OCI-LY7 (cell line): ENCODE results near the gene RBMS1.

Experiments
- CTCF ChIP-seq: fragments of 200-600 bp; sonication (generic); conservative IDR thresholded peaks from 2 replicates; pipeline ENCODE4 v1.5.1; 2014; ENCODE audit warnings: mild to moderate bottlenecking, antibody characterized with exemption, low read length, moderate library complexity, mixed read lengths
- EZH2phosphoT487 ChIP-seq: fragments of 200-600 bp; sonication (generic); IDR thresholded peaks from 2 replicates; pipeline ENCODE4 v1.6.1; 2018; ENCODE audit warnings: low read depth, borderline replicate concordance, mild to moderate bottlenecking, mixed run types, antibody characterized with exemption, low read length, moderate library complexity, mixed read lengths

- no peak for TF ChIP-seq CTCF
- TF ChIP-seq EZH2phosphoT487 = no peak
Observed at GRCh38 chr2:160241251-160242137, 252.1 kb downstream of the RBMS1 start.
